Mucosa of rectum (tissue), 2 donors: Measurements from ENCODE around the gene SLC44A5.
"Not testable (repeated sequence)": the region's sequence is repeated elsewhere in the genome, so short reads cannot be mapped to it uniquely, and the experiment has no call there.

Experiments used
- H3K27ac ChIP-seq, 2 donors: one replicate each; pipeline ENCODE4 v1.7.0; 2013; ENCODE audit warnings: inconsistent platforms in 2 of 2, low read depth in 2 of 2, low read length in 2 of 2
- H3K27me3 ChIP-seq, 2 donors: one replicate each; pipeline ENCODE4 v1.7.0; 2013; ENCODE audit warnings: low read length in 2 of 2; ENCODE audit not compliant: control insufficient read depth in 2 of 2, insufficient read depth in 2 of 2
- H3K36me3 ChIP-seq, 2 donors: one replicate each; pipeline ENCODE4 v1.7.0; 2013; ENCODE audit warnings: low read length in 2 of 2; ENCODE audit not compliant: control insufficient read depth in 2 of 2, insufficient read depth in 2 of 2
- H3K4me1 ChIP-seq, 2 donors: one replicate each; pipeline ENCODE4 v1.7.0; 2013; ENCODE audit warnings: low read length in 2 of 2, mild to moderate bottlenecking in 1 of 2; ENCODE audit not compliant: control insufficient read depth in 2 of 2, insufficient read depth in 2 of 2
- H3K4me3 ChIP-seq, 2 donors: one replicate each; pipeline ENCODE4 v1.7.0; 2013; ENCODE audit warnings: low read length in 2 of 2
- H3K9ac ChIP-seq, 2 donors: one replicate each; pipeline ENCODE4 v1.7.0; 2013; ENCODE audit warnings: low read length in 2 of 2, low read depth in 1 of 2, mild to moderate bottlenecking in 1 of 2
- H3K9me3 ChIP-seq, 2 donors: one replicate each; pipeline ENCODE4 v1.7.0; 2013; ENCODE audit warnings: low read length in 2 of 2; ENCODE audit not compliant: control insufficient read depth in 2 of 2
- donor health status: healthy.
- donor health status: Normal muscosa, but diverticular disease.

The SLC44A5 gene

GRCh38 chr1:75593457-75593856 lies 17.5 kb downstream of the SLC44A5 start:
- not testable (repeated sequence) for H3K9ac ChIP-seq, H3K27me3 ChIP-seq, H3K9me3 ChIP-seq, H3K36me3 ChIP-seq, H3K27ac ChIP-seq, H3K4me3 ChIP-seq, H3K4me1 ChIP-seq

GRCh38 chr1:75589637-75590036 lies 21.3 kb downstream of the SLC44A5 start:
- Histone ChIP-seq H3K27ac (no peak overlapping the region), H3K4me3 (no peak overlapping the region), H3K9ac (no peak overlapping the region), H3K9me3 (no peaks in the 10 kb centered on the region), H3K4me1 (no peaks in the 10 kb centered on the region), H3K36me3 (no peaks in the 10 kb centered on the region), H3K27me3 (no peaks in the 10 kb centered on the region)

- no peaks in the 10 kb centered on the region for H3K27me3 ChIP-seq
- H3K9ac ChIP-seq: no peak overlapping the region
- no peak overlapping the region for H3K4me3 ChIP-seq
- H3K27ac ChIP-seq: no peak overlapping the region
- H3K9me3 ChIP-seq: no peaks in the 10 kb centered on the region
- H3K36me3 ChIP-seq: no peaks in the 10 kb centered on the region
- no peaks in the 10 kb centered on the region for H3K4me1 ChIP-seq
Observed at GRCh38 chr1:75588779-75589475, 22.0 kb downstream of the SLC44A5 start.

- Histone ChIP-seq H3K27ac (no peak overlapping the region), H3K4me1 (no peaks in the 10 kb centered on the region), H3K9ac (no peak overlapping the region), H3K9me3 (no peaks in the 10 kb centered on the region), H3K4me3 (no peak overlapping the region), H3K36me3 (no peaks in the 10 kb centered on the region), H3K27me3 (no peaks in the 10 kb centered on the region)
Observed at GRCh38 chr1:75587692-75588091, 23.2 kb downstream of the SLC44A5 start.

GRCh38 chr1:75583282-75583681 lies 27.6 kb downstream of the SLC44A5 start:
- Histone ChIP-seq H3K27me3 (no peaks in the 10 kb centered on the region), H3K9me3 (no peaks in the 10 kb centered on the region), H3K4me3 (no peak overlapping the region)

GRCh38 chr1:75582725-75583261 lies 28.1 kb downstream of the SLC44A5 start:
- H3K9me3 ChIP-seq: no peaks in the 10 kb centered on the region
- H3K27ac ChIP-seq: no peak overlapping the region
- H3K4me3 ChIP-seq: no peak overlapping the region
- H3K4me1 ChIP-seq: no peaks in the 10 kb centered on the region
- no peak overlapping the region for H3K9ac ChIP-seq
- no peaks in the 10 kb centered on the region for H3K36me3 ChIP-seq
- no peaks in the 10 kb centered on the region for H3K27me3 ChIP-seq

More at GRCh38 chr1:75583282-75583681, 27.6 kb downstream of the SLC44A5 start:
- H3K36me3 ChIP-seq: no peaks in the 10 kb centered on the region
- H3K4me1 ChIP-seq: no peaks in the 10 kb centered on the region
- H3K27ac ChIP-seq: no peak overlapping the region
- H3K9ac ChIP-seq: no peak overlapping the region

GRCh38 chr1:75579046-75579445 lies 31.9 kb downstream of the SLC44A5 start:
- H3K36me3 ChIP-seq: no peaks in the 10 kb centered on the region
- no peaks in the 10 kb centered on the region for H3K9me3 ChIP-seq
- no peaks in the 10 kb centered on the region for H3K27me3 ChIP-seq
- no peak overlapping the region for H3K27ac ChIP-seq
- no peak overlapping the region for H3K9ac ChIP-seq
- no peak overlapping the region for H3K4me3 ChIP-seq
- H3K4me1 ChIP-seq: no peaks in the 10 kb centered on the region

GRCh38 chr1:75575837-75576236 lies 35.1 kb downstream of the SLC44A5 start:
- no peaks in the 10 kb centered on the region for H3K36me3 ChIP-seq
- H3K27ac ChIP-seq: no peak overlapping the region
- H3K4me3 ChIP-seq: no peak overlapping the region

GRCh38 chr1:75567191-75567590 lies 43.7 kb downstream of the SLC44A5 start:
- Histone ChIP-seq H3K27me3 (no peaks in the 10 kb centered on the region), H3K4me1 (no peaks in the 10 kb centered on the region), H3K9ac (no peak overlapping the region), H3K36me3 (no peaks in the 10 kb centered on the region), H3K9me3 (no peaks in the 10 kb centered on the region), H3K27ac (no peak overlapping the region), H3K4me3 (no peak overlapping the region)

More at GRCh38 chr1:75575837-75576236, 35.1 kb downstream of the SLC44A5 start:
- no peaks in the 10 kb centered on the region for H3K4me1 ChIP-seq
- H3K9me3 ChIP-seq: no peaks in the 10 kb centered on the region
- no peaks in the 10 kb centered on the region for H3K27me3 ChIP-seq
- no peak overlapping the region for H3K9ac ChIP-seq

- H3K36me3 ChIP-seq: no peaks in the 10 kb centered on the region
- H3K4me1 ChIP-seq: no peaks in the 10 kb centered on the region
- no peaks in the 10 kb centered on the region for H3K27me3 ChIP-seq
- H3K9ac ChIP-seq: no peak overlapping the region
- H3K9me3 ChIP-seq: no peaks in the 10 kb centered on the region
- no peak overlapping the region for H3K27ac ChIP-seq
- no peak overlapping the region for H3K4me3 ChIP-seq
Observed at GRCh38 chr1:75559800-75560199, 51.1 kb downstream of the SLC44A5 start.
